Activated CD4-positive, alpha-beta T cell treated with anti-CD3 and anti-CD28 coated beads for 48 hours (primary cell): Measurements from ENCODE around the gene KCNJ18.
"Not testable (repeated sequence)": the region's sequence is repeated elsewhere in the genome, so short reads cannot be mapped to it uniquely, and the experiment has no call there.

Source experiments
- DNase-seq: peaks from one replicate; pipeline ENCODE4 v3.0.0-alpha.2; 2020

The KCNJ18 gene

DNA sequence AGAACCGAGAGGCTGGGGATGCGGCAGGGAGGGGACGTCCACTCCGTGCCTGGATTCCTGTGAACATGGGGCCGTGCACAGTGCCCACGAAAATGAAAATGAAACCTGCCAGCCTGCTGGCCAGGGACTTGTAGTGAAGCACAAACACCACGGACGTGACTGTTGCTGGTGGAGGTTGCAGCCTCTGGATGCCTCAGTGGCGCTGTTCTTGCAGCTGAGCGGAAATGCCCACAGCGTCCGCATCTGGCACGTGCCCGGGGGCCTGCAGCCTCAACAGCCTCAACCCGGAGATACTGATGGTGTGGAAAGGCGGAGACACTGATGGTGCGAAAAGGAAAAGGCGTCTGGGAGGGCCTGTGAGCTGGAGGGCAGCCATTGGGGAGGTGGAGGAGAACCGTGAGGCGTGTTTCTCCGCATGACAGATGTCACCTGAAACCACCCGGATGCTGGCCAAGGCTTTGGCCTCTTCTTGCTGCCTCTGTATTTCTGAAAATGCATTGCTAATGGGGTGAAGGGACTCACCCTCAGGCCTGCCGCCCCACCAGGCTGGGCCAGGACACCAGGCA lies 44.8 kb downstream of the KCNJ18 start:
- DNase-seq = not testable (repeated sequence)

DNA sequence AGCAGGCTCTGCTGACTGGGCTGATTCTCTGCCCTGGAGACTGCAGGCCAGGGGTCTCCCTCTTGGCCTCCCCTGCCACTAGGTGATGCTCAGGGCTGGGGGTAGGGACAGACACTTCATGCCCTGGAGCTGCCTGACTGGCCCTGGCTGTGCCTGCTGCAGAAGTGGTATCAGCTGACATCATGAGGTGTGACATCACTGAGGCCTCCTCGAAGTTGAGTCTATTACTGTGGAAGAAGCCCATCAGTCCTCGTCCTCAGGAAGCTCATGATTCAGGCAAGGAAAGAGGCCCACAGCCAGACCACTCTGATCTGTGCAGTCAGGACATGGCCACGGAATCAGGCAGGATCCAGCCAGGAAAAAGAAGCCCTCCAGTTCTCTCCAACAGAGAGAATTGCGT lies 45.9 kb downstream of the KCNJ18 start:
- DNase-seq = not testable (repeated sequence)

DNA sequence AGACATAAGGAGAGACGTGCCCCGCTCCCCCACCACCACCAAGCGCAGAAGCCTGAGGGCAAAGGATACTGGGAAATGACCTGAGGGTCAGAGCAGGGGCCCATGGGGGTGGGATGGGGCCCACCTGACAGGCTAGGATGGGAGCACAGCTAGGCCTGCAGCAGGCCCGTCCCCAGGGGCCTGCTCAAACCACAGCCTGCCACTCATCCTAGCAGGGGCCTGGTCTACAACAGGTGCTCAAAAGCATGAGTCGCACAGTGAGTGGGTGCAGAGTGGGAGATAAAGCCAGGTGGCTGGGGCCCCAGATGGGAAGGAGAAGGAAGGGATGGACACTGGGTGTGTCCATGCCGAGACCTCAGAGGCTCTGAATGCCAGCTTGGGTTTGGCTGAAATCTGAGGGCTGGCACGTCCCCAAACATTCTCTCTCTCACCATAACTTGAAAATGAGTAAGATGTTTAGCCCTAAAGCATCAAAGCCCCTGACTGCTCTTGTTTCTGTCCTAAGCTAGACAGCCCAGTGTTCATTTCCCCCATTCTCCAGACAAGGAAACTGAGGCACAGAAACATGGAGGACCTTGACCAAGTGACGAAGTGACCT lies 46.7 kb downstream of the KCNJ18 start:
- not testable (repeated sequence) for DNase-seq

- DNase-seq = not testable (repeated sequence)
These were observed 47.2 kb downstream of the KCNJ18 start for GRCh38 chr17:21739485-21739884.

- DNase-seq = not testable (repeated sequence)
These were observed 48.5 kb downstream of the KCNJ18 start for GRCh38 chr17:21740836-21741235.

DNA sequence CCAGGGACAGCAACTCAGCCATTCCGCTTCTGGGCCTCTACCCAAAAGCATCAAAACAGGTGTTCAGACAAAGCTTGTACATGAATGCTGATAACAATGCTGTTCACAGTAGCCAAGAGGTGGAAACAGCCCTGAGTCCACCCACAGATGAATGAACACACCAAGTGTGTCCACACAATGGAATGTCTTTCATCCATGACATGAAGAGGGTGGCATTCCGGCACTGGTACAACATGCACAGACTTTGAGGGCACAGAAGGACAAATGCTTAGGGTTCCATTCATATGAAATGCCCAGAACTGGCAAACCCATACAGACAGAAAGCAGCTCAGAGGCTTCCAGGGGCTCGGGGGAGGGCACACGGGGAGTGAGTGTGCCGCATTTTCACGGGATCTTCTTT lies 49.2 kb downstream of the KCNJ18 start:
- not testable (repeated sequence) for DNase-seq

DNA sequence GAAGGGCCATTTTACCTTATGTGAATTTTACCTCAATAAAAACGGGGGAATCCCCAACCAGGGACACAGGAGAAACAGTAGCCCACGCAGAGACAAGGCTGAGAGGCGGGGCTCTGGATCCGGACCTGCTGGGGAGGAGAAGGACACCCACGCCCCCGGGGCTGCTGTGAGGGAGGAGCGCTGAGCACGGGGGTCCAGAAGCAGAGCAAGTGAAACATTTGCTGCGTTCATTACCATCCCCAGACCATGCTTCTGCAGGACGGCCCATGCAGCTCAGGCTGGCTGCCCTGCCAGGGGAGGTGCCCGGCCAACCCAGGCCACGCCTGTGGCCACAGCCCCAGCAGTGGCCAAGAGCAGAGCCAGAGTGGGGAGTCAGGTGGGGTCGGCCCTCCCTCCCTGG lies 50.0 kb downstream of the KCNJ18 start:
- no peak for DNase-seq

- not testable (repeated sequence) for DNase-seq
These were observed 51.8 kb downstream of the KCNJ18 start for GRCh38 chr17:21744151-21744550.

DNA sequence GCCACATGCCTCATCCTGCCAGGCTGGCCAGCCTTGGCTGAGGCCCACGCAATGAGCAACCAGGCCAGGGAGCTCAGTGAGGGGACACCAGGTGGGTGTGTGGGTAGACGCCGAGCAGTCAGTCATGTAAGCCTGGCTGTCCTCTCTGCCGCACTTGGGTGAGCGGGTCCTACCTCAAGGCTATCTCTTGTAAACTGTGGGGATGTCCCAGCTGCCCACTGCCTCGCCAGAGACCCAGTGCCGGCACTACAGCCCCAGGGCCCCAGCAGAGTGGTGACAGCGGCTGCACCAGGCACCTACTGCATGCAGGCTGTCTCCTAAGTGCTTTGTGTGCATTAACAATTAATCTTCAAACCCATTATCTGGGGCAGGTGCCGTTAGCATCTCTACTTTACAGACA lies 52.3 kb downstream of the KCNJ18 start:
- not testable (repeated sequence) for DNase-seq

DNA sequence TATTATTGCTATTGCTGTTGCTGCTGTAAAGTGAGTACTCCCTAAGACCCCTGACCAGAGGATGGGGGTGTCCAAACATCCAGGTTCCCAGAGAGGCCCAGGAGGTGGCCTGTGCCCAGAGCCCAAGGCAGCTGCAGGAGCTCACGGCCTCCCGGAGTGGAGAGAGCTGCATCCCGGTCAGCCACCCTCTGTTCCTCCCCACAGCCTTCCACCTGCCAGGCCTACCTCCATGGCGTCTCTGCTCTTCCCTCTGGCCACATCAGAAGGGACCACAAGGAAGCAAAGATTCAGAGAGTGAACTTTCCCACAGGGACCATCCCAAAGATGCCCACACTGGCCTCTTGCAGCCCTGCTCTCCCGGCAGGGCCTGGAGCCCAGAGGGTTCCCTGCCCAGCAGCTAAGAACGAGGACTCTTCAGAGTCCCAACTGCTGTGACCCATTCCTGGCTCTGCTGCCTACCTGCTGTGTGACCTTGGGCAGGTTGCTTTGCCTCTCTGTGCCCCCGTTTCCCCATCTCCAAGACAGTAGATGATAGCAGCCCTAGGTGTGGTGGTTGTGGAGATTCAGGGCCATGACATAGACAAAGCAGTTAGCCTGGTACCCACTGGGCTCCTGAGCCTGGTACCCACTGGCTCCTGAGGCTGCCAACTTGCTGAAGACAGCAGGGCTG lies 53.2 kb downstream of the KCNJ18 start:
- DNase-seq = not testable (repeated sequence)

GRCh38 chr17:21746415-21746814 lies 54.1 kb downstream of the KCNJ18 start:
- not testable (repeated sequence) for DNase-seq

DNA sequence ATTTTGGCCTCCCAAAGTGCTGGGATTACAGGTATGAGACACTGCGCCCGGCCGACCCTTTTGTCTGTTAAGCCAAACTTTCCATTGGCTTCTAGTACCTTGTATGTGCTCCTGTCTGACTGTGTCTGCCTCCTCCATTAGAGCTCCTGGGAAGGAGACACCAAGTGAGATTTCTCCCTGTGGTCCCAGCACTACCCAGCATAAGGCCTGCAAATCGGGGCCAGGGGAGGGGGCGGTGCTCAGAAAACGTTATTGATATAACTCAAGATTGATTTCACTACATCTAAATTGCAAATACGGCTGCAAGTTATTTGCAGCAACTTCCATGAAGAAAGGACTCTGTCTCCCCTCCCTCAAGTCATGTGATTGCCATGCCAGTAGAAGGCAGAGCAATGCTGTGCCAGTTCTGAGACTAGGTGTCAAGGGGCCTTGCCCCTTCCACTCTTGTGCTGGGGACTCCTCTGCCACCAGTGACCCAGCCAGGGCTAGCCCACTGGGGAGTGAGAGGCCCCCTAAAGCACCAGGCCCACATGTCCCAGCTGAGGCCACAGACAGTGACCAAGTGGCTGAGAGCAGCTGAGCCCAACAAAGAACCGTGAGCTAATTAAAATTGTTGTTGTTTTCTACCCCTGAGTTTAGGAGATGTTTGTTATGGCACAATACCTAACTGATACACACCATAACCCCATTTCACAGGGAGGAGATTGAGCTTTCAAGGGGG lies 55.0 kb downstream of the KCNJ18 start:
- DNase-seq = not testable (repeated sequence)

DNA sequence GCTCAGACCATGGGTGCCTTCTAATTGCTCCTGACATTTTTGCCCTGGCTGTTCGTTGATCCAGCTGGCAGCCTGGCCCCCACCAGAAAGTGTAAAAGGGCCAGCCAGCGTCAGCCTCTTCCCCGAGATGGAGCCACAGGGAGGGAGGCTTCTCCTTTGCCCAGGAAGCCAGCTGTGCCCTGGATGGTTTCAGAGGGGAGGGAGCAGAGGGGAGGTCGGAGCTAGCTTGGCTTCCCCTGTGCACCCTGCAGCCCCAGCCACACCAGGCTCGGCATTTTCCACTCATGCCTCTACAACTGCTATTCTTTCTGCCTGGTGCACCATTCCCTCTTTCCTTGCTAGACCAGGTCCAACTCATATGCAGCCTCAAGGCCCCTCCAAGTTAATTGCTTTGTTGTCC lies 56.4 kb downstream of the KCNJ18 start:
- not testable (repeated sequence) for DNase-seq

GRCh38 chr17:21749696-21750531 lies 57.6 kb downstream of the KCNJ18 start:
- DNase-seq = not testable (repeated sequence)

GRCh38 chr17:21751111-21751510 lies 58.8 kb downstream of the KCNJ18 start:
- not testable (repeated sequence) for DNase-seq
